Thymus (tissue), 11 donors: Measurements from ENCODE around the gene RGS13. TPM values are rescaled to one million over a fixed set of nuclear protein-coding genes. Genes with fewer than 3 reads are reported as not detected.

ENCODE experiments used
- DNase-seq, 9 donors: peaks; one replicate each; pipeline ENCODE4 v3.0.0-alpha.2; 2013; ENCODE audit warnings: low spot score in 9 of 9, low read depth in 6 of 9, missing footprints in 1 of 9
- H3K27ac ChIP-seq, 2 donors: one replicate each; pipeline ENCODE4 v1.5.1; 2013; ENCODE audit warnings: control low read depth in 1 of 2, low read depth in 1 of 2, low read length in 1 of 2, mild to moderate bottlenecking in 1 of 2, moderate library complexity in 1 of 2
- H3K27me3 ChIP-seq, 2 donors: one replicate each; pipeline ENCODE4 v1.5.1; 2013; ENCODE audit warnings: low read length in 1 of 2; ENCODE audit not compliant: control insufficient read depth in 2 of 2, insufficient read depth in 1 of 2
- H3K36me3 ChIP-seq, 2 donors: one replicate each; pipeline ENCODE4 v1.5.1; 2013; ENCODE audit warnings: low read length in 1 of 2, mild to moderate bottlenecking in 1 of 2, moderate library complexity in 1 of 2; ENCODE audit not compliant: control insufficient read depth in 2 of 2, insufficient read depth in 2 of 2
- H3K4me1 ChIP-seq, 2 donors: one replicate each; pipeline ENCODE4 v1.5.1; 2013; ENCODE audit warnings: low read length in 2 of 2; ENCODE audit not compliant: control insufficient read depth in 2 of 2, insufficient read depth in 2 of 2
- H3K4me3 ChIP-seq, 2 donors: one replicate each; pipeline ENCODE4 v1.5.1; 2013; ENCODE audit warnings: low read length in 2 of 2, control low read depth in 1 of 2, mild to moderate bottlenecking in 1 of 2
- H3K9me3 ChIP-seq, 2 donors: one replicate each; pipeline ENCODE4 v1.5.1; 2013; ENCODE audit warnings: low read length in 1 of 2, mild to moderate bottlenecking in 1 of 2; ENCODE audit not compliant: control insufficient read depth in 2 of 2, insufficient read depth in 1 of 2
- WGBS: extraction: QIAGEN DNeasy Blood & Tissue Kit; methylation state at CpG from one replicate; pipeline ENCODE4 v1.1.7; 2013; 5-methylcytosine and 5-hydroxymethylcytosine counted together
- polyA plus RNA-seq: library from polyadenylated mRNA; stranded (reverse); fragments of 200-250 nt; gene quantifications from one replicate; pipeline ENCODE4 v1.2.3, GENCODE V29; 2013
- total RNA-seq: library from RNA; stranded (reverse); fragments of 120-200 nt; gene quantifications from one replicate; pipeline ENCODE4 v1.2.4, GENCODE V29; 2013
- donor health status: healthy.

The RGS13 gene
- total and polyA plus RNA-seq, 2 donors, result 0.28 to 1.1 TPM

DNA sequence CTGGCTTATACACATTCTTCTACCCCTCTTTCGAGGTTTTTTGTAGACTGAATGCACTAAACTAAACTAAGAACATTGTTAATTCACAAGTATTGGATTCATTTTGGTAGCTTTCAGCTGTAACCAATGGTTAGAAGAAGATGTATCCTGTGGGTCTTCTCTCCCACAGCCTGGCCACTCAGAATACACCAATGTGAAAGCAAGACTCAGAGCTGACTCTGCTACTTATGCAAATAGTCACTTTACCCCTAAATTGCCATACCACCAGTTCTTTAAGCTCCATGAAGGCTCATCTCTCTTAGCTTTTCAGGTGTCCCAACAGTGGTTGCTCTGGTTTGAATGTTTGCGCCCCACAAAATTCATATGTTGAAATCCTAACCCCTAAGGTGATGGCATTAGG is 60.1 kb downstream of the RGS13 start:
- no peak overlapping the region for H3K27ac ChIP-seq
- WGBS, result 94% methylated on average over 2 of the region's 2 CpGs

DNA sequence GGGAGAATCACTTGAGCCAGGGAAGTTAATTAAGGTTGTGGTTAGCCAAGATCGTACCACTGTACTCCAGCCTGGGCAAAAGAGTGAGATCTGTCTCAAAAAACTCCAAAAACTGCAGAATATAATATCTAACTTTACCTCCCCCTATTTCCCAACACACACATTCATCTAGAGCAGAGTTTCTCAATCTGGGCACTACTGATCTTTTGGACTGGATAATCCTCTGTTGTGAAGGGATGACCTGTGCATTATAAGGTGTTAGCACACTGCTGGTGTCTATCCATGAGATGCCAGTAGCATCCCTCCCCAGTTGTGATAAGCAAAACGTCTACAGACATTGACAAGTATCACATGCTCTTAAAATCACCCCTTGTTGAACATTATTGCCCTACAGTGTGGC is 61.8 kb downstream of the RGS13 start:
- Histone ChIP-seq H3K4me1 (no peaks in the 10 kb centered on the region), H3K9me3 (no peaks in the 10 kb centered on the region), H3K4me3 (no peak overlapping the region), H3K27ac (no peak overlapping the region), H3K36me3 (no peaks in the 10 kb centered on the region), H3K27me3 (no peaks in the 10 kb centered on the region)
- 97% methylated on average over 2 of the region's 2 CpGs for WGBS
- no peak for DNase-seq

More for the DNA sequence above, 60.1 kb downstream of the RGS13 start:
- DNase-seq, result no peak
- Histone ChIP-seq H3K27me3 (no peaks in the 10 kb centered on the region), H3K4me3 (no peak overlapping the region), H3K36me3 (no peaks in the 10 kb centered on the region), H3K9me3 (no peaks in the 10 kb centered on the region), H3K4me1 (no peaks in the 10 kb centered on the region)

DNA sequence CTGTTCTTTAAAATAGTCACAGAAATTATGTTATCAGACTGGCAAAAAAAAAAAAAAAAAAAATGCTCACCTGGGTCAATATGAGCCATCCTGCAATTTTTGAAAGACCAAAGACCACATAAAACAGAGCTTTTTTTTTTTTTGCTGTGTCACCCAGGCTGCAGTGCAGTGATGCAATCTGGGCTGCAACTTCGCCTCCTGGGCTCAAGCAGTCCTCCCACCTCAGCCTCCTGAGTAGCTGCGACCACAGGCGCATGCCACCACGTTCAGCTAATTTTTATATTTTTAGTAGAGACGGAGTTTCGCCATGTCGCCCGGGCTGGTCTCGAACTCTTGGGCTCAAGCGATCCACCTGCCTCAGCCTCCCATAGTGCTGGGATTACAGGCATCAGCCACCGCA is 62.8 kb downstream of the RGS13 start:
- Histone ChIP-seq H3K4me3 (no peak overlapping the region), H3K36me3 (no peaks in the 10 kb centered on the region), H3K4me1 (no peaks in the 10 kb centered on the region), H3K27ac (no peak overlapping the region), H3K9me3 (no peaks in the 10 kb centered on the region), H3K27me3 (no peaks in the 10 kb centered on the region)
- WGBS, result 95% methylated on average over 11 of the region's 11 CpGs
- no peak for DNase-seq

DNA sequence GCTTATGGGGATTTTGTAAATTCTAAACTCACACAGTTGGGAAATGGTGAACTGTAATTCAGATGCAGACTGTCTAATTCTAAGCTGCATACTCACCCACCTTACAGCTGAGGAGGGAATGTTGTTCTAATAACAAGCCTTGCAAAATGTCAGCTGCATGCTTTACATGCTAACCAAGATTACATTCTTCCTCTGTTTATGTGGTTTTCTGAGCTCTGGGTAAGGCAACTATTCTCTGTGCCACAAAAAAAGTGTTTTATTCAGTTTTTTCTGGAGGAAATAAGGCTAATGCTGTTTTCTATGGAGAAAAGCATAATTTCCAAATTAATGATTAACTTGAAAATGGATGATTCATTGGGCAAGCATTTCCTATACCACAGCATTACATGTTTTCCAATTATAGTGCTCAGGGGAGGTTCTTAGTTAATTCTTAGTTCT is 64.9 kb downstream of the RGS13 start:
- Histone ChIP-seq H3K4me1 (no peaks in the 10 kb centered on the region), H3K36me3 (no peaks in the 10 kb centered on the region), H3K4me3 (no peak overlapping the region), H3K9me3 (no peaks in the 10 kb centered on the region), H3K27me3 (no peaks in the 10 kb centered on the region), H3K27ac (no peak overlapping the region)
- DNase-seq, result no peak

DNA sequence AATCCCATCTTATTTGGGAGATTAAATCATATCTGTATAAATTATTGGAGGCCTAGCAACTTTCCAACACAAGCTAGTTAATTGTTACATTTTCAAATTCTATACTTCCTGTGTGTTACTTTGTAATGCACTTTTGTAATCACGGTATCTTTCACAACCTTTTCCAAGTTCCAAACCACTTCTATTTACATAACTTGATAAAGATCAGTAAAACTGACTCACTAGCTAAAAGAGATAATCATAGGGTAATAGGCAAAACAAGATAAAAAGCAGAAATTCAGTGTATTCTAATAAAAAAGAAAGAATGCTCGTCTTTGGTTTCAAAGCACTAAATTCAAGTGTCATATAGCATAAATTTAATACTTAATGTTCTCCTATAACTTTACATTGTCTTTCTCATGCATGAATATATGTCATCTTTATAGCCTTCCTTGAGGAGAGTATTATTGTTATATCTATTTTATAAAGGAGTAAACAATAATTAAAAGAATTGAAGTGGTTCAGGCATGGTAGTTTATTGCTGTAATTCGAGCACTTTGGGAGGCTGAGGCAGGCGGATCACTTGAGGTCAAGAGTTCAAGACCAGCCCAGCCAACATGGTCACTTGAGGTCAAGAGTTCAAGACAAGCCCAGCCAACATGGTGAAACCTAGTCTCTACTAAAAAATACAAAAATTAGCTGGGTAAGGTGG is 66.4 kb downstream of the RGS13 start:
- no peaks in the 10 kb centered on the region for H3K9me3 ChIP-seq
- H3K4me3 ChIP-seq, result no peak overlapping the region
- no peak overlapping the region for H3K27ac ChIP-seq
- H3K36me3 ChIP-seq, result no peaks in the 10 kb centered on the region
- H3K27me3 ChIP-seq, result no peaks in the 10 kb centered on the region
- no peaks in the 10 kb centered on the region for H3K4me1 ChIP-seq
- 65% methylated on average over 4 of the region's 4 CpGs for WGBS
- DNase-seq, result no peak

DNA sequence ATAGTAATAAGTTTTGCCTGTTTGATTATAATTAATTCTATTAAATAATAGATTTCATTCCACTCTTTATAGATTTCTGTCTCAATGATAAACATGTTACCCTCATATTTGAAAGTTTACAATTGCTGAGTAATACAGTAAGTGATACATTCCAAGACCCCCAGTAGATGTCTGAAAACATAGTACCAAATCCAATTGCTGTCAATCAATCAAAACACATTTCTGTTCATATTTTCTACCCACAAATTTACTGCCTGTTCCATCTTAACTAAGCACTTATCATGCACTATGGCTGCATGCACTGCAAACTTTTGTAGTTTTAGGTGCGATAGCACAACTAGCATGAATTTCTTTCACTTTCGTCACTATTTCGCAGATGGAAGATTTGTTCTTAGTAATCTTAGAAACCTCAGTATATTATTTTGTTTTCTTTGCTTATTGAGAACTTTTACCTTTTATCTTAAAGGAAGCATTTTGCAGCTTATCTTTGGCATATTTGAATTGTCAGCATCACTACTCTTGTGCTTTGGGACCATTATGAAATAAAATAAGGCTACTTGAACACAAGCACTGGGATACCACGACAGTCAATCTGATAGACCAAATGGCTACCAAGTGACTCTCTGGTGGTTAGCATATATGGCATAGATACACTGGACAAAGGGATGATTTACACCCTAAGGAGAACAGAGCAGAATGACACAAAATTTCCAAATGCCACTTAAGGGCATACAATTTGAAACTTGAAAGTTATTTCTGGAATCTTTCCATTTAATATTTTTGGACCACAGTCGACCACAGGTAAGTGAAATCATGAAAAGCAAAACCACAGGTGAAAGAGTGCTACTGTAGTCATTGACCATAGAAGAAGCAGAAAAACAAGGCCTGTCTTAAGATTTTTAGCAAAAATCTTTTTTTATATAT is 67.6 kb downstream of the RGS13 start:
- no peaks in the 10 kb centered on the region for H3K4me1 ChIP-seq
- H3K36me3 ChIP-seq, result no peaks in the 10 kb centered on the region
- H3K27ac ChIP-seq, result no peak overlapping the region
- H3K4me3 ChIP-seq, result no peak overlapping the region
- 81% methylated on average over 5 of the region's 5 CpGs for WGBS
- no peak for DNase-seq
- no peaks in the 10 kb centered on the region for H3K27me3 ChIP-seq
- H3K9me3 ChIP-seq, result no peaks in the 10 kb centered on the region

DNA sequence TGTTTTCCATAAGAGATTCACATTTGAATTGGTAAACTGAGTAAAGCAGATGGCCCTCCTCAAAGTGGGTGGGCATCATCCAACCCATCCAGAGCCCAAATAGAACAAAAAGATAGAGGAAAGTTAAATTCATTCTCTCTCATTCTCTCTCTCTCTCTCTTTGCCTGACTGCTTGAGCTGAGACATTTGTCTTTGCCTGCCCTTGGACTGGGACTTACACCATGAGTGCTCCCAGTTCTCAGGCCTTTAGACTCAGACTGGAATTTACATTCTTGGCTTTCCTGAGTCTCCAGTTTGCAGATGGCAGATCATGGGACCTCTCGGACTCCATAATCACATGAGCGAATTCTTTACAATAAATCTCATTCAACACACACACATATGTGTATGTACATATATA is 69.6 kb downstream of the RGS13 start:
- Histone ChIP-seq H3K36me3 (no peaks in the 10 kb centered on the region), H3K4me3 (no peak overlapping the region), H3K27me3 (no peaks in the 10 kb centered on the region), H3K9me3 (no peaks in the 10 kb centered on the region), H3K27ac (no peak overlapping the region), H3K4me1 (no peaks in the 10 kb centered on the region)
- no peak for DNase-seq
- 98% methylated on average over 2 of the region's 2 CpGs for WGBS

DNA sequence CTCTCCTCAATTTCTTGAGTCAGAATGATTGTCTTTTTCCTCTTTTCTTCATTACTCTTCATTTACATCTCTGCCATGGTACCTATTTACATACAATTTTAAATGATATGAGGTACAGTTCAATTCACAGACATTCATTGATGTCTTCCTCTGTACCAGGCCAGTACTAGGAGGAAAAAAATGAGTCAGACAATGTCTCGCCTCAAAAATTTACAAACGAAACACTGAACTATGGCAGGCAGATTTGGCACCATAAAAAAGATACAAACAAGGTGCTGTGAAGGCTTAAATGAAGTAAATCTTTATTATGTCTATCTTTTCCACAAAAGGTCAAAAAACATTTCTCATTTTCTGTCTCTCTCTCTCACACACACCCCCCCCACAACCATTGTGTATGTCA is 71.0 kb downstream of the RGS13 start:
- 94% methylated on average over 2 of the region's 2 CpGs for WGBS
- Histone ChIP-seq H3K4me3 (no peak overlapping the region), H3K27ac (no peak overlapping the region), H3K4me1 (no peaks in the 10 kb centered on the region), H3K27me3 (no peaks in the 10 kb centered on the region), H3K36me3 (no peaks in the 10 kb centered on the region), H3K9me3 (no peaks in the 10 kb centered on the region)
- no peak for DNase-seq

DNA sequence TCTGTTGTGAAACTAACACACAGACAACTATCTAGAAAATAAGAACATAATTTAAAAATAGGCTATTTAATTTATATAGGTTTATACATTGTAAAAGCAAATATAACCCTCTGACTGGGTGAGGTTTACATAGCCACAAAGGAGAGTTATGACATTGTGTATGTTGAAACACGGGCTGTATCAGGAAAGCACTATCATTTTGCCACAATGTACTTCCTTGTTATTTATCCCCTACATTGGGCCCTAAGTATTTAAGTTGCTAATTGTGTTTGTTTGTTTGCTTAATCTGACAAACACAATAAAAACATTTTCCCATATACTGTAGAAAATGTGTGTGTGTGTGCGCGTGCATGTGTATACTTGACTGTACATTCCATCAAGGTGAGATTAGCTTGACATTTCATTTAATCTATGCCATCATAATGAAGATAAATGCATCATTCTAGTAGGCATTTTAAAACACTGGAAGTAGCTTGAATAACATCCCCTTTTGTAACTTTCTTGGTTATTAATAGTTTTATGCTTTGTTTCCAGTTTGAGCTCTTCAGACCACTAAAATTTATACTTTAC is 72.1 kb downstream of the RGS13 start:
- WGBS, result 96% methylated on average over 3 of the region's 3 CpGs
- H3K4me3 ChIP-seq, result no peak overlapping the region
- no peak for DNase-seq
- no peak overlapping the region for H3K27ac ChIP-seq
- no peaks in the 10 kb centered on the region for H3K27me3 ChIP-seq
- no peaks in the 10 kb centered on the region for H3K36me3 ChIP-seq
- H3K9me3 ChIP-seq, result no peaks in the 10 kb centered on the region
- no peaks in the 10 kb centered on the region for H3K4me1 ChIP-seq
